Activated CD4-positive, CD25-positive, alpha-beta regulatory T cell treated with anti-CD3 and anti-CD28 coated beads, Interleukin-2, amount 50 U/mL, for 72 hours (primary cell): Measurements from ENCODE around the gene DLX3.
"Not testable (repeated sequence)": the region's sequence is repeated elsewhere in the genome, so short reads cannot be mapped to it uniquely, and the experiment has no call there.

Experiments
- DNase-seq: peaks from one replicate; pipeline ENCODE4 v3.0.0; 2021

The DLX3 gene

GRCh38 chr17:49995055-49995738, at the start of gene DLX3:
Gene DLX3, minus strand, starts transcription at chr17:49995224. Its CDS starts 226 bp downstream, at chr17:49994998.
- no peak for DNase-seq

DNA sequence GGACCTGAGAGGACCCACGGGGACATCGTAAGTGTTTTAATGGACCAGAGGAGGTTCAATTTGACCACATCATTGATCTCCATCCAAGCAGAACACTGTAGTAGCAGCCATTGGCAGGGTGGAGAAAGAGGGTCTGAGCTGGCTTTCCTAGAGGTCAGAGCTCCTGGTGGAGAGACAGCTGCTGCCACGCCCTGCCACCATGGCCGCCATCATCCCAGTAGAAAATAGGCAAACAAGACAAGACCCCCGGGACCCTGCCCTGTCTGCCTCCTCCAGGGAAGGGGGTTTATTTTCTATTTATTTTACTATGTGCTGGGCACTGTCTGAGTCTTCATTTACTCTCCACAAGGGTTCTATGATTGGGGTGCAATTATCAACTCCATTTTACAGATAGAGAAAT, 49.5 kb upstream of the DLX3 start:
- no peak for DNase-seq

DNA sequence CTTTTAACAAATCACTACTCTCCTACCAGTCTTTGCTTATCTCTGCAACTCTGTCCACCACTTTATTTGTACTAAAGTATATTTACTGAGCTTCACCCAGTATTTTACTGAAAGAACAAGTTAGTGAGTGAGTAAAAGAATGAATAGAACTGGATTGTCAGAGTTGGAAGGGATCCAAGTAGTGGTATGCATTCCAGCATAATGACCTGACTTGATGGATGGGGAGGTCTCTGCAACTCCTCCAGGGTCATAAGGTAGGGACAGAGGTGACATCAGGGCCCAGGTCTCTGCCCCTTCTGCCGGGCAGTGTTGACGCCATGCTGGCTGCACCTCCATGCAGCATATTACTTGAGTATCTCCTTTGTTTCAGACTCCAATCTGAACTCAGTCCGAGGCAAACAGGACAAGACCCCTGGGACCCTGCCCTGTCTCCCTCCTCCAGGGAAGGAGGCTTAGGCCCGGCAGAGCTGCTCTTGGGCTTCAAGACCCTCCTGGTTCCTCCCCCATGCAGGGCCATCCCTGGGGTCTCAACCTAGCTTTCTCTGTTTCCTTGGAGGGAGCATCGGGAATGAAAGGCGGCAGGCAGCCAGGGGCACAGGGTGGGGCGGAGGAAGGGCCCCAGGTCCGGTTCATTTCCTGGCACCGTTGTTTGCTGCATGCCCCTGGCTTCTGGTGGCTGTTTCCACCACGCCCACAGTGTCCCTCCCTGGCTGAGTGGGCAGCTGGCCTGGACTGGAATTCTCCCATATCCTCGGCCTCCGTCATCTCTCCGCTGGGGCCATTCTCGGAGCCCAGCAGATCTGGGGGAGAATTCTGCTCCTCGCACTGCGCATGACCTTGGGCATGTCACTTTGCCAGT, 48.5 kb upstream of the DLX3 start:
- no peak for DNase-seq

GRCh38 chr17:50042211-50042610, 47.2 kb upstream of the DLX3 start:
- DNase-seq = no peak

DNA sequence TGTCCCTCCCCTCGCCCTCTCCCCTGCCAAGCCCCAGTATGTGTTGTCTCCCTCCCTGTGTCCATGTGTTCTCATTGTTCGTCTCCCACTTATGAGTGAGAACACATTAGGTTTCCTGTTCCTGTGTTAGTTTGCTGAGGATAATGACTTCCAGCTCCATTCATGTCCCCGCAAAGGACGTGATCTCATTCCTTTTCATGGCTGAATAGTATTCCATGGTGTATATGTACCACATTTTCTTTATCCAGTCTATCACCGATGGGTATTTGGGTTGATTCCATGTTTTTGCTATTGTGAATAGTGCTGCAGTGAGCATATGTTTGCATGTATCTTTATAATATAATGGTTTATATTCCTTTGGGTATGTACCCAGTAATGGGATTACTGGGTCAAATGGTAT, 45.5 kb upstream of the DLX3 start:
- not testable (repeated sequence) for DNase-seq

- no peak for DNase-seq
Measured at GRCh38 chr17:50039058-50039457, 44.0 kb upstream of the DLX3 start.

DNA sequence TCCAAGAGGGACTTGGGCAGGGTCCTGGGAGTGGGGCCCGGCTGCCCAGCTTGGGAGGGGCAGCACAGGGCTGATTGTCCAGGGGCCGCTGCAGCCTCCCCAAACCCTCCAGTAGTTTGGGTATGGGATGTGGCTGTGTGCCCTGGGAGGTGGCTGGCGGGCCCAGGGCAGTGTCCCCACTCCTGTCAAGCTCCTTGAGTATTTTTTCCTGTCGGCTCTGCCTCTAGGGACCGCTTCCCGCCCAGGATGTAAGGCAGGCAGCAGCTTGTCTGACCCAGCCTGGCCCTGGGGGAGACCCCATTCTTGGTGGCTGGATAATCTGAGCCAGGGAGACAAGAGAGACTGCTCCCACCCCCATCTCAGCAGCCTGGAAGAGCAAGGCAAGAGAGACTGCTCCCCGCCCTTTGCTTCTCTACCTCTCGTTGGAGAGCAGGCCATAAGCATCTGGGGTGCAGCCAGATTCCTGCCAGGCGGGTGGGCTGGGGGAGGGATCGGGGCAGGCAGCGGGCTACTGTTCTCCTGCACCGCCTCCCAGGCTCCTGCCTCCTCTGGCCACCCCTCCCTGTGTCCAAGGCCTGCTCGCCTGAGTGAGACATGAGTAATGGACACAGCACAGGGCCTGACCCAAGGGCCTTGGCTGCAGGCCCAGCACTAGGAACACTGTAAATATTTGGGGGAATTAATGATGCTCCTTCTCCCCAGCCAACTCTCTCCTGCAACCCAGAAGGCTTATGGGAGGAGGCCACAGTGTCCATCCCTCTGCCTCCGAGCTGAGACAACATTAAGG, 42.5 kb upstream of the DLX3 start:
- no peak for DNase-seq

- DNase-seq = no peak
Measured at GRCh38 chr17:50036455-50037261, 41.6 kb upstream of the DLX3 start.

GRCh38 chr17:50035945-50036344, 40.9 kb upstream of the DLX3 start:
- DNase-seq = no peak

DNA sequence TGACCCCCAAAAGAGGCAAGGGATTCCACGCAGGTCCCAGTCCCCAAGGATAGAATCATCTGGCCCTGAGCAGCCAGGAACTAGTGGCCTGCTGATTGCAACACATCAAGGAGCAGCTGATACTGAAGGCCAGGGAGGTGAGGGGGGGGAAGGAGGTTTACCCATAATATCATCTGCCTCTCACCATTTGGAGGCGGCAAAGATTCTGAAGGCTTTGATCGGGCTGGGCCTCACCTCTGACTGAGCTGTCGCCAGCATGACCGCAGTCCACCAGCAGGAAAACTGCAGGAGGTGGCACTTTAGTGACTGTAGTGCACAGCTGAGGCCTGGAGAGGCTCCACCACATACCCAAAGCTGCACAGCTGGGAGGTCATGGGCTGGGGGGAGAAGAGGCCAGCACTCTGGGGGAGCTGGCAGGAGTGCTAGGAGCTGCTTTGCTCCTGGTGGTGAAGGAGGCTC, 40.4 kb upstream of the DLX3 start:
- DNase-seq = no peak

- DNase-seq = no peak
Measured at GRCh38 chr17:50034498-50035364, 39.7 kb upstream of the DLX3 start.

GRCh38 chr17:50033316-50033715, 38.3 kb upstream of the DLX3 start:
- no peak for DNase-seq

DNA sequence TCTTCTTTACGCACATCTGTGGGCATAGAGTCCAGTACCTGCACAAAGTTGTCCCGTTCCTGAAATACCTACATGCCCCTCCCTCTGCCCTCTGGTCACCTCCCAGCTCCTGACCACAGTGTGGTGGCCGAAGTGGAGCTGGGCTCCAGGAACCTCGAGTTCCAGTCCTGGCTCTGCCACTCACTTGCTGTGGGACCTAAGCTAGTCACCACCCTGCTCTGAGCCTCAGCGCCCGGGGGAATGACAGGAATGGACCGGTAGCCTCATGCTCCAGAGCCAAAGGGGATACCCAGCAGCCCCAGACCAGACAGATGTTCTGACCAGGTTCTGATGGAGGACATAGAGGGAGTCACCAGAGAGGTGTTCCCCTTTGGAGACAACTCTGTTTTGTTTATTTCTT, 34.2 kb upstream of the DLX3 start:
- DNase-seq = no peak

DNA sequence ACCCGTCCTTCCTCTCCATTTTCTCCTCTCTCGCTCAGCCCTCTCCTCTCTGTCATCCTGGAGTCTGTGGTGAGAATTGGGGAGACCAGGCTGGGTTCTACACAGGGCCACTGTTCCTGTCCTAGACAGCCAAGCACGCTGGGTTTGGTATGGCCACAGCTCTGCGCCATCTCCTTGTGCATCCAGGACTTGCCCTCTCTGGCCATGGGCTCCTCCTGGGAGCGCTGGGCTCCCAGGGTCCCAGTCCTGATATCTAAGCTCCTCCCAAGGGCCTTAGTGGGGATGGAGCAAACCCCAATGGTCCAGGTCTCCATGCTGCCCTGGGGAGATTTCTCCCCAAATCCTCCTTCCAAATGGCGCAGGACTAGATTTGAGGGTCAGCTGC, 33.7 kb upstream of the DLX3 start:
- DNase-seq = no peak

DNA sequence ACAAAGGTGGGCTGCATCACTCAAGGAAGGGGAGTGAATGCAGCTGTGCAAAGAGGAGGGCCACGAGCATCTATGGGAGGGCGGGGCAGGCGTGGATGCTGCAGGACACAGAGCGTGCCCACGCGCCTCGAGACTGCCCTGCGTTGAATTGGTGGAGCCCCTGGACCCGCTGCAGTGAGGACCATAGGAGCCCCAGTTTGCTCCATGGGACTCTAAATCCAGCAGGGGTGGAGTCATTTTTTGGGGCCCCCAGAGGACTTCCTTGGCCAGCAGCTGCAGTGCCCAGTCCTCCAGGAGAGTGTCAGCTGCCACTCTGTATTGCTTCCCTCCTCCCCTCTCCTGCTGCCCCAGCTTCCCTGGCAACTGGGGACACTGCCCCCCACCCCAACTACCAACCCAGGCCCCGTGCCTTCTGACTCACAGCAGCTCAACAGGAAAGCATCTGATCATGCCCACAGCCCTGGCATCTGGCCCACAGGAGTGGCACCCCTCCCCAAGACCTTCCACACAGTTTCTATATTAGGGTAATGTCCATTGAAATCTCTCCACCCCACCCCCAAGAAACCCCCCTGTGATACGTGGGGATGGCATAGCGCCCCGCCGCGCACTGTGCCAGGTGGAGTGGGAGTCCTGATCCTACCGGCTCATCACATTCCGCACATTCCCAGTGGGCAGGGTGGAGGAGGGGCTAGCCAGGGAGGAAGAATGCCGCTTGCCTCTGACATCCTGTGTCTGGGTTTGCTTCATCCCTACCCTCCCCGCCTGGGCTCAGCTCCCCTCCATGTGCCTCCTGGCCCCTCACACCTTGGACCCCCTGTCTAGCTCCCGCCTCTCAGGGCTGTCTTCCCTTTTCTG, 33.1 kb upstream of the DLX3 start:
- DNase-seq = no peak

GRCh38 chr17:50027172-50027880, 32.3 kb upstream of the DLX3 start:
- DNase-seq = no peak

DNA sequence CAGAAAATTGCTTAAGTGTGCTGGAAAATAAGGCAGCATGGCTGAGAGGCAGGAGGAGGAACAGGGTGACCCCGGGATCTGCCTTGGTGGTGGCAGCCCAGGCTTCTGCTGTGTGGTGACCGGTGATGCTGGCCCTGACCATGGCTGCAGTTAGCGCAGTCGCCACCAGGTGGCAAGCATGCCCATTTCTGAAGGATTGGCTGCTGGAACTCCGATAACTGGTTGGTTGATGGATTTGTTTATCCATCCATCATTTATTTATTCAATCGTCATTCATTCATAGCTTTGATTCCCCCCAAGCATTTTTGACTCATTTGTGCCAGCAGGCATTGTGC, 31.8 kb upstream of the DLX3 start:
- peak; percentile 88 for DNase-seq

GRCh38 chr17:50026046-50026675, 31.1 kb upstream of the DLX3 start:
- DNase-seq = no peak

DNA sequence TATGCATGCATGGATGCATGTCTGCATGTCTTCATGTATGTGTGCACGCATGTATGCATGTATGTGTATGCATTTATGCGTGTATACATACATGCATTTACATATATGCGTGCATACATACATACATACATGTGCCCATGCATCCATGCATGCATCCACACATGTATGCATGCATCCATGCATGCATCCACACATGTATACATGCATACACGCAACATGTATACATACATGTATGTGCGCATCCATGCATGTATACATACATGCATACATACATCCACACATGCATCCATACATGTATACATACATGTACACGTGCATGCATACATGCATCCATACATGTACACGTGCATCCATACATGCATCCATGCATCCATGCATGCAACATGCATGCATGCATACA, 29.8 kb upstream of the DLX3 start:
- DNase-seq = no peak

GRCh38 chr17:50023520-50023919, 28.5 kb upstream of the DLX3 start:
- no peak for DNase-seq
